SK-N-SH (cell line): Measurements from ENCODE around the gene MPV17L2. TPM values are rescaled to one million over a fixed set of nuclear protein-coding genes. Genes with fewer than 3 reads are reported as not detected.

Source experiments
- CTCF ChIA-PET: fragments of 300-600, 350-600 bp; formaldehyde crosslinking; extraction: SDS; loops from one replicate; lab custom pipeline; 2021; lab: Yijun Ruan, JAX
- POLR2A ChIA-PET: fragments of 350-600 bp; sonication (Branson Sonifier 250); formaldehyde crosslinking; extraction: SDS; loops from one replicate; lab custom pipeline; 2020; ENCODE audit warnings: antibody characterized with exemption, inconsistent platforms; lab: Yijun Ruan, JAX
- DNase-seq: peaks from one replicate; pipeline ENCODE4 v3.0.0; 2012
- H2AFZ ChIP-seq: fragments of 200-600 bp; sonication (generic); 2 replicates; pipeline ENCODE4 v1.8.1; 2016; ENCODE audit warnings: antibody characterized with exemption, mild to moderate bottlenecking, low read depth
- H3F3A ChIP-seq: fragments of 200-600 bp; sonication (generic); replicated peaks from 2 replicates; pipeline ENCODE3; 2016; ENCODE audit warnings: antibody characterized with exemption, mild to moderate bottlenecking; ENCODE audit not compliant: insufficient read depth
- H3K27ac ChIP-seq, 2 experiments: fragments of 200-500 bp in 1 of 2; fragments of 200-600 bp in 1 of 2; sonication (Bioruptor generic) in 1 of 2; sonication (generic), shearing (Covaris generic) in 1 of 2; 2 replicates each; pipeline versions ENCODE4 v1.5.1 to v1.6.1; 2014 to 2016; ENCODE audit warnings: low read depth in 2 of 2, inconsistent platforms in 1 of 2, low read length in 1 of 2, mild to moderate bottlenecking in 1 of 2, mixed read lengths in 1 of 2
- H3K27me3 ChIP-seq: fragments of 200-600 bp; sonication (generic), shearing (Covaris generic); 2 replicates; pipeline ENCODE4 v1.6.1; 2016; ENCODE audit warnings: mixed run types; ENCODE audit not compliant: insufficient read depth
- H3K36me3 ChIP-seq, 2 experiments: fragments of 200-500 bp in 1 of 2; fragments of 200-600 bp in 1 of 2; sonication (Bioruptor generic) in 1 of 2; sonication (generic) in 1 of 2; replicated peaks in 1 of 2; 2 replicates each; pipeline versions ENCODE3 to v1.5.1; 2014 to 2016; ENCODE audit warnings: low read length in 1 of 2, mild to moderate bottlenecking in 1 of 2; ENCODE audit not compliant: insufficient read depth in 2 of 2, control insufficient read depth in 1 of 2
- H3K4me1 ChIP-seq, 2 experiments: fragments of 200-500 bp in 1 of 2; fragments of 200-600 bp in 1 of 2; sonication (Bioruptor generic) in 1 of 2; sonication (generic), shearing (Covaris generic) in 1 of 2; 2 replicates each; pipeline versions ENCODE4 v1.5.1 to v1.6.1; 2014 to 2016; ENCODE audit warnings: low read depth in 1 of 2, low read length in 1 of 2, mixed run types in 1 of 2; ENCODE audit not compliant: insufficient read depth in 2 of 2, control insufficient read depth in 1 of 2
- H3K4me2 ChIP-seq: fragments of 200-600 bp; sonication (generic), shearing (Covaris generic); 2 replicates; pipeline ENCODE4 v1.6.1; 2017; ENCODE audit warnings: mixed run types
- H3K4me3 ChIP-seq, 2 experiments: fragments of 200-500 bp in 1 of 2; fragments of 200-600 bp in 1 of 2; sonication (Bioruptor generic) in 1 of 2; sonication (generic), shearing (Covaris generic) in 1 of 2; 2 replicates each; pipeline versions ENCODE4 v1.5.1 to v1.8.1; 2014 to 2016; ENCODE audit warnings: low read depth in 2 of 2, inconsistent platforms in 1 of 2, low read length in 1 of 2, mild to moderate bottlenecking in 1 of 2, mixed read lengths in 1 of 2, moderate library complexity in 1 of 2
- H3K79me2 ChIP-seq: fragments of 200-600 bp; sonication (generic); 2 replicates; pipeline ENCODE4 v1.8.1; 2017; ENCODE audit warnings: mild to moderate bottlenecking; ENCODE audit not compliant: insufficient read depth
- H3K9ac ChIP-seq: fragments of 200-600 bp; sonication (generic); 2 replicates; pipeline ENCODE4 v1.6.1; 2017; ENCODE audit warnings: mixed run types
- H3K9me2 ChIP-seq: fragments of 200-600 bp; sonication (generic); 2 replicates; pipeline ENCODE4 v1.6.1; 2017; ENCODE audit warnings: mixed run types
- H3K9me3 ChIP-seq: fragments of 200-600 bp; sonication (generic); 2 replicates; pipeline ENCODE4 v1.6.1; 2017; ENCODE audit warnings: mixed run types, mild to moderate bottlenecking, moderate library complexity
- H4K20me1 ChIP-seq: fragments of 200-600 bp; sonication (generic); 2 replicates; pipeline ENCODE4 v1.6.1; 2017; ENCODE audit warnings: mild to moderate bottlenecking, mixed run types; ENCODE audit not compliant: insufficient read depth
- CTCF ChIP-seq: fragments of 200-600 bp; sonication (generic); IDR thresholded peaks from 2 replicates; pipeline ENCODE4 v1.6.1; 2017; ENCODE audit warnings: antibody characterized with exemption, mild to moderate bottlenecking, moderate library complexity
- FOSL2 ChIP-seq: IDR thresholded peaks from 2 replicates; pipeline ENCODE4 v1.4.0; 2012; ENCODE audit warnings: low read depth, mild to moderate bottlenecking, moderate library complexity, borderline replicate concordance
- IRF3 ChIP-seq: fragments of 150-350 bp; IDR thresholded peaks from 2 replicates; pipeline ENCODE4 v1.6.1; 2016; ENCODE audit warnings: mild to moderate bottlenecking, low read depth, low read length
- MXI1 ChIP-seq: IDR thresholded peaks from 2 replicates; pipeline ENCODE4 v1.6.1; 2012; ENCODE audit warnings: mild to moderate bottlenecking, low read depth, low read length, improper control_type of control experiment
- NFIC ChIP-seq: IDR thresholded peaks from 2 replicates; pipeline ENCODE4 v1.4.0; 2012; ENCODE audit warnings: borderline replicate concordance
- NRF1 ChIP-seq: IDR thresholded peaks from 2 replicates; pipeline ENCODE4 v1.6.1; 2012; ENCODE audit warnings: low read depth, mild to moderate bottlenecking, low read length
- PBX3 ChIP-seq: IDR thresholded peaks from 2 replicates; pipeline ENCODE4; 2012
- RCOR1 ChIP-seq: fragments of 150-350 bp; IDR thresholded peaks from 2 replicates; pipeline ENCODE4 v1.6.1; 2017; ENCODE audit warnings: antibody characterized with exemption, low read length
- REST ChIP-seq: IDR thresholded peaks from 2 replicates; pipeline ENCODE4 v1.6.1; 2012; ENCODE audit warnings: mild to moderate bottlenecking, low read depth, low read length, moderate library complexity
- RXRA ChIP-seq: IDR thresholded peaks from 2 replicates; pipeline ENCODE4 v1.4.0; 2012; ENCODE audit warnings: low read depth, mild to moderate bottlenecking, borderline replicate concordance
- SIN3A ChIP-seq: IDR thresholded peaks from 2 replicates; pipeline ENCODE4 v1.6.1; 2012; ENCODE audit warnings: low read depth, mild to moderate bottlenecking, low read length, moderate library complexity, borderline replicate concordance
- SMC3 ChIP-seq: IDR thresholded peaks from 2 replicates; pipeline ENCODE4 v1.6.1; 2012; ENCODE audit warnings: low read depth, low read length, improper control_type of control experiment
- TAF1 ChIP-seq: IDR thresholded peaks from 2 replicates; pipeline ENCODE4 v1.6.1; 2012; ENCODE audit warnings: low read depth, mild to moderate bottlenecking, low read length, moderate library complexity, borderline replicate concordance
- TEAD4 ChIP-seq: IDR thresholded peaks from 2 replicates; pipeline ENCODE4 v1.4.0; 2012; ENCODE audit warnings: mild to moderate bottlenecking, borderline replicate concordance; ENCODE audit not compliant: insufficient read depth
- WGBS: methylation state at CpG from one replicate; pipeline ENCODE4 v1.1.6; 2017; ENCODE audit warnings: low lambda C conversion rate; 5-methylcytosine and 5-hydroxymethylcytosine counted together
- polyA plus RNA-seq, 3 experiments: library from polyadenylated mRNA; depleted of rRNA; stranded (reverse); fragments of >200 nt; gene quantifications; 2 replicates each; pipeline ENCODE4 v1.2.3, GENCODE V29; 2012

MPV17L2 gene
- polyA plus RNA-seq, 1 of the 3 experiments (the other 2 are of a cell fraction), result 17.5 TPM

- TF ChIP-seq REST (no peak), RXRA (no peak)
These were observed 34.8 kb downstream of the MPV17L2 start (continued) for GRCh38 chr19:18227781-18228271.

- H3K9me3 ChIP-seq, result no peaks in the 10 kb centered on the region
- H3F3A ChIP-seq, result no peaks in the 10 kb centered on the region
- H3K27ac ChIP-seq, result no peak overlapping the region
- peaks cover 0 to 25% of the 10 kb centered on the region in 2 experiments; a peak in 1 of 4 replicates for H3K4me1 ChIP-seq
- H3K36me3 ChIP-seq, result no peaks in the 10 kb centered on the region
- no peak overlapping the region for H3K4me3 ChIP-seq
- no peaks in the 10 kb centered on the region for H4K20me1 ChIP-seq
- H3K9me2 ChIP-seq, result no peaks in the 10 kb centered on the region
- no peak for DNase-seq
- ChIA-PET CTCF (interaction anchor here (0.7 to 1.3 kb wide), 2 partner anchors 20 to 22 kb away, joined by 3 read pairs; no protein-coding TSS in a partner anchor), POLR2A (no interaction called here)
- H3K27me3 ChIP-seq, result no peaks in the 10 kb centered on the region
- TF ChIP-seq NRF1 (no peak), TEAD4 (no peak), NFIC (no peak), CTCF (peak; percentile 68), SMC3 (peak; percentile 23), MXI1 (no peak), IRF3 (no peak), REST (no peak), SIN3A (no peak), RCOR1 (0 out of 2 replicates have a peak, but pooled peaks have one; percentile 25), PBX3 (no peak), TAF1 (no peak), FOSL2 (no peak)
- 36% methylated on average over 5 of the region's 5 CpGs for whole genome bisulfite sequencing
- H3K4me2 ChIP-seq, result no peak overlapping the region
- no peaks in the 10 kb centered on the region for H3K79me2 ChIP-seq
- no peak overlapping the region for H2AFZ ChIP-seq
- H3K9ac ChIP-seq, result no peak overlapping the region
These were observed 36.5 kb downstream of the MPV17L2 start for GRCh38 chr19:18229474-18229873.
